Naive thymus-derived CD8-positive, alpha-beta T cell (primary cell): ENCODE measurements around the gene MAP4K4. TPM values are rescaled to one million over a fixed set of nuclear protein-coding genes. Genes with fewer than 3 reads are reported as not detected.

ENCODE experiments used
- ATAC-seq, 2 donors: fragments of 150-1000 bp; cut with Tn5 transposase in 1 of 2; sonication (Bioruptor Pico), chemical (Tn5 transposase) in 1 of 2; 1 replicate in 1 of 2; 2 replicates in 1 of 2; pipeline ENCODE4 v1.10.0; 2021; ENCODE audit warnings: mild to moderate bottlenecking in 2 of 2, moderate library complexity in 2 of 2
- POLR2A ChIA-PET: fragments of 350-600 bp; sonication (Branson Sonifier 250); formaldehyde crosslinking; loops from one replicate; lab custom pipeline; 2021; ENCODE audit warnings: antibody characterized with exemption; lab: Charles Lee
- DNase-seq, 10 donors: peaks; one replicate each; pipeline versions ENCODE4 v3.0.0 to v3.0.0-alpha.2; 2020 to 2022
- H3K27ac Mint-ChIP-seq, 10 donors: one replicate each; pipeline ENCODE4 v1.8.0; 2020 to 2022; ENCODE audit warnings: mild to moderate bottlenecking in 10 of 10, mixed read lengths in 10 of 10, moderate library complexity in 4 of 10, inconsistent platforms in 1 of 10
- H3K27me3 Mint-ChIP-seq, 5 donors: one replicate each; pipeline ENCODE4 v1.8.0; 2021 to 2022; ENCODE audit warnings: mixed read lengths in 5 of 5
- H3K36me3 Mint-ChIP-seq, 3 donors: one replicate each; pipeline ENCODE4 v1.8.0; 2020 to 2022; ENCODE audit warnings: mixed read lengths in 3 of 3, mild to moderate bottlenecking in 2 of 3, inconsistent platforms in 1 of 3
- H3K4me1 Mint-ChIP-seq, 4 donors: one replicate each; pipeline ENCODE4 v1.8.0; 2021 to 2022; ENCODE audit warnings: mixed read lengths in 4 of 4
- H3K4me3 Mint-ChIP-seq, 10 donors: one replicate each; pipeline ENCODE4 v1.8.0; 2020 to 2022; ENCODE audit warnings: mild to moderate bottlenecking in 10 of 10, mixed read lengths in 10 of 10, moderate library complexity in 6 of 10, inconsistent platforms in 1 of 10
- H3K9me3 Mint-ChIP-seq, 9 donors: one replicate each; pipeline ENCODE4 v1.8.0; 2020 to 2022; ENCODE audit warnings: mixed read lengths in 9 of 9, mild to moderate bottlenecking in 3 of 9, inconsistent platforms in 1 of 9, moderate library complexity in 1 of 9
- polyA plus RNA-seq, 3 donors: library from polyadenylated mRNA; unstranded; fragments of 300-500 nt; fragmentation: Illumina TruSeq; gene quantifications; one replicate each; pipeline ENCODE4 v1.2.3, GENCODE V29; 2021
- total RNA-seq, 8 experiments: library from RNA in 2 of 8; stranded (reverse) in 2 of 8; gene quantifications; one replicate each; pipeline ENCODE4 v1.2.3 and lab custom pipeline; 2021 to 2026

MAP4K4 gene
- total and polyA plus RNA-seq, 5 experiments from 2014 or later, result 9.5 to 122 (median 26.6) TPM

DNA sequence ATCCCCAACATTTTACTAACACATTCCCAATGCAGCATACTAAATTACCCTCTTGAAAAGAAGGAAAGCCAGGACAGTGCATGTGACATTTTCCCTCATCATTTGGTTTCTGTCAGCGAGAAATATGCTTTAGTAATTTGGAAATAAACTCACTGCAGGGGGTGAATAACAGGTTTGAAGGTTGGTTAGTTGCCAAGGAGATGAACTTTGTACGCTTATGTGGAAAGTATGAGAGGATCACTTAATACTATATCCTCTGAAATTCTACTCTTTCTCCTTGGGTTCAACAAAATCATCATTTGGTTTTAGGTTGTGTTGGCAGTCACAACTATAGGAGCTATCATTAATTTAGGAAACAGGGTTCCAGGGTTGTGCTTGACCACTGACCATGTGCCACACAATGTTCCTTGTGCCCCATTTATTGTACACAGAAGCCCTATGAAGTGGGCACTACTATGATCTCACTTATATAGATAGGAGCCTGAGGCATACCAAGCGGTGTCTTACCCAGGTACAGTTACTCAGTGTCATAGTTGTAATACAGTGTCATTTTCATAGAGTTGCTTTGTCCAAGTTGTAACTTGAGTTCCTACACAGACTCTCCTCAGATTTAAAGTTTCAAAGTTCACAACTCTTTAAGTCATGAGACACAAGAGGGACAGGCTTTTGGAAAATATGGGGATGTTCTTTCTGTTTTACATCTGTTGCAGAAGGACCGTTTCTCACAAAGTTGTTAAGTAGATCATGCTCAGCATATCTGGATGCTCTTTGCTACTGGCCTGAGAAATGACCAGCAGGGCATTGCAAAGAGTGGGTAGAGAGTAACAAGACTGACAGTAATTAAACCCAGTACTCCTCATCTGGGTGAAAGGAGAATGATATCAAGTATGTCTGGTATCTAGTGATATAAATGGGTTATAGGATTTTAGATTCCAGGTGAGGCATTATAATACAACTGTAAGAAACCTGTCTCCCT, 91.8 kb downstream of the MAP4K4 start:
- DNase-seq (no peak), ATAC-seq (no peak)
- Mint-ChIP-seq H3K27me3 (no peaks in the 10 kb centered on the region), H3K9me3 (no peaks in the 10 kb centered on the region), H3K27ac (peak overlapping the region in 9 of 10 donors; percentile 28 to 82 (median 47)), H3K36me3 (peaks cover 7 to 34% (median 10%) of the 10 kb centered on the region in 3 donors), H3K4me1 (peaks cover 43 to 89% (median 76%) of the 10 kb centered on the region in 4 donors), H3K4me3 (no peak overlapping the region)
- POLR2A ChIA-PET, result no interaction called here

DNA sequence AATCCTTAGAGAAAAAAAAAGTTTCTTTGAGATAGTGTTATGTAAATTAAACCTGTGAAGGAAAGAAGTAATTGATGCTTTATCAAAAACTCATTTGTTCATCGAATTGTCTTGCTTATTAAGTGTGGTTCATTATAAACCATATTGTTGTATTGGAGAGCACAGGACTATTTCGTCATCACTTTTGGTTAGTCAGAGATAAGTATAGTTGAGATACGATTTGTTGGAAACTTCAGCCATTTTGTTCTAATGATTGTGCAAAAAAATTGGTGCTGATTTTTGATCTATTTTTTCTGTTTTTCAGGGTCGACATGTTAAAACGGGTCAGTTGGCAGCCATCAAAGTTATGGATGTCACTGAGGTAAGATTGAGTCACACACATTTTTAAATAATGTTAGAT, 92.9 kb downstream of the MAP4K4 start:
- ATAC-seq (no peak), DNase-seq (no peak)
- peaks cover 41 to 88% (median 77%) of the 10 kb centered on the region in 4 donors for H3K4me1 Mint-ChIP-seq
- peak overlapping the region in 1 of 10 donors; percentile 82 for H3K27ac Mint-ChIP-seq
- H3K27me3 Mint-ChIP-seq, result no peaks in the 10 kb centered on the region
- POLR2A ChIA-PET, result no interaction called here
- no peak overlapping the region for H3K4me3 Mint-ChIP-seq
- peaks cover 7 to 37% (median 10%) of the 10 kb centered on the region in 3 donors for H3K36me3 Mint-ChIP-seq
- H3K9me3 Mint-ChIP-seq, result no peaks in the 10 kb centered on the region

DNA sequence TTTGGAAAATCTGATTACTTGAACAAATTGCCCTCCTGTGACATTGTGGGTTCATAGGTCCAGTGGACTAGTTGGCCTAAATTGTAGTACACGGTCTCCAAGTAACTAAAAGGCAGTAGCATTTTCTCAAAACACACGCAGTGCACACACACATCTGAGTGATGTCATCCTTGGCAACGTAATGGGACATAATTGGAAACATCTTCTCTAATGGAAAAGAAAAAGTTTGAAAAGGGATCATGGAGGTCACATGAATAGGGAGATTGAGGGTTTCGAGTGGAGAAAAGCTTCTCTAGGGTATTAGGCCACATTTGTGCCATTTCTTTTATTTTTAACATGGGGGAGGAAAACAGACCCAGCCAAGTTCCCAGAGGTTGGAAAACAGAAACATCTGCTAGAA, 93.3 kb downstream of the MAP4K4 start:
- ATAC-seq (no peak), DNase-seq (no peak)
- peak overlapping the region in 1 of 10 donors; percentile 1 for H3K27ac Mint-ChIP-seq
- H3K4me1 Mint-ChIP-seq, result peaks cover 42 to 88% (median 78%) of the 10 kb centered on the region in 4 donors
- POLR2A ChIA-PET, result no interaction called here
- peaks cover 7 to 38% (median 10%) of the 10 kb centered on the region in 3 donors for H3K36me3 Mint-ChIP-seq
- no peaks in the 10 kb centered on the region for H3K27me3 Mint-ChIP-seq
- no peaks in the 10 kb centered on the region for H3K9me3 Mint-ChIP-seq
- H3K4me3 Mint-ChIP-seq, result no peak overlapping the region

DNA sequence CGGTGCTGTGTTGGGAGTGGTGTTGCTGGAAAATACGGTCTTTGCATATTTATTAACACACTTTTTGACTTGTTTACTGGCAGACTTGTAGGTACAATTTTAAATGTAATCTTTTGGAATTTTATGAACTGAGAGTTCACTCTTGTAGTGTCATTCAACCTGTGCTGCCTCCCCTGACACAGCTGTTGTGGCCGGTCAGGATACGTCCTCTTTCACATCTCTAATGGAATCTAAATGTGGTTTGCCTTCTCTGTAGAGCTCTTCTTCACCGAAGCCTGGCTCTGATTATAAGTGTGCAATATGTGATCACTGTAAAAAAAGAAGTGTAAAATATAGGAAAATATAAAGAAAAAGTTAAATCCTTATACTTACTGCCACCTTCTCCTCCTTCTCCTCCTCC, 94.7 kb downstream of the MAP4K4 start:
- no peak for ATAC-seq
- no peak overlapping the region for H3K4me3 Mint-ChIP-seq

DNA sequence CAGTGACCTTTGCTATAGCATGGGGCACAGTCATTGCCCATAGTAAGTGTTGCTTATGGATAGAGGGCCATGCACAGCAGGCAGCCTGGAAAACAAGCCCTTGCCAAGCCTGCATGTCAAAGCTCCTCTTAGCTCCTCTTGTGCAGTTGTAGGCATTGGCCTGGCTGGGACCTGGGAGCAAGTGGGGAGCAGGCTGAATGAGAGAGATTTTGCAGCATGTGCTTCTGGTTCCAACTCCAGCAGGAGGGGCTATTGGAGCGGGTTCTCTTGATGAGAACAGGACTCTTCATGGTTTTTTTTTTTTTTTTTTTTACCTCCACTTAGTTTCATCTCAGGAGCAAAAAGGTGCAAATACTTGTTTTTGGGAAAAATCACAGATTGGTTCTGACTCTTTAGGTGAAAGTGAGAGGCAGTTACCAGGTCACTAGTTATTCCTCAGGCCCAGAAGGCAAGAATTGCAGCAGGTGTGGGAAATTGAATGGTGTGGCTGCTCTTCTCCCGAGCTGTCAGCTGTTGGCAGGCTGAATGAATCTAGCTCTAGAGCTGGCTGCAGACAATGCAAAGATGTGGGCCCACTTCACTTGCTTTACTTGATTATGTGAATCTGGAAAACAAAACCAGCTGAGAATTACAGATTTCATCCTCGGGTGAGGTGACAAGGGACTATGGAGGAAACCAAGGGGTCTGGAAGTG, 95.9 kb downstream of the MAP4K4 start:
- peak in 1 of 10 donors; percentile 64 for DNase-seq
- Mint-ChIP-seq H3K4me3 (peak overlapping the region in 1 of 10 donors; percentile 4), H3K4me1 (peaks cover 39 to 84% (median 72%) of the 10 kb centered on the region in 4 donors), H3K27me3 (no peaks in the 10 kb centered on the region), H3K36me3 (peaks cover 7 to 38% (median 10%) of the 10 kb centered on the region in 3 donors), H3K9me3 (no peaks in the 10 kb centered on the region), H3K27ac (peak overlapping the region in 8 of 10 donors; percentile 1 to 70 (median 38))
- peak in 1 of 2 donors; percentile 44 for ATAC-seq
- POLR2A ChIA-PET, result no interaction called here

More for the DNA sequence above, 94.7 kb downstream of the MAP4K4 start:
- POLR2A ChIA-PET, result interaction anchor here (0.5 kb wide), 1 partner anchor 76 kb away, joined by 4 read pairs; no protein-coding TSS in a partner anchor
- Mint-ChIP-seq H3K9me3 (no peaks in the 10 kb centered on the region), H3K4me1 (peaks cover 43 to 88% (median 79%) of the 10 kb centered on the region in 4 donors), H3K27ac (peak overlapping the region in 3 of 10 donors; percentile 15 to 66 (median 18)), H3K36me3 (peaks cover 7 to 38% (median 10%) of the 10 kb centered on the region in 3 donors), H3K27me3 (no peaks in the 10 kb centered on the region)
- no peak for DNase-seq

DNA sequence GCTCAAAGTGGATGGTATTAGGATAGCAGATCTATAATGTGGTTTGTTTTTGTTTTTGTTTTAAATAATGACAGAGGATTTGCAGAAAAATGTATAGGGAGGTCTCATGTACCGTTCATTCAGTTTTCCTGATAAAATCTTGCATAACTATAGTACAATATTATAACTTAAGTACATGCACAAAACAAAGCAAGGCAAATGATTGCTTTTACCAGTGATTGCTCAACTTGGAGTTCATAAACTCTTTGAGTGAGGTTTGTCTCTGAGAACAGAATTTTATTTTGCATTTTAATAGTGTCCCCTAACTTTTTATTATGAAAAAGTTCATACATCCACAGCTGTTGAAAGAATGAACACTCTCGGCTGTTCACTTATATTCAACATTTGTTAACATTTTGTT, 96.6 kb downstream of the MAP4K4 start:
- H3K27ac Mint-ChIP-seq, result peak overlapping the region in 5 of 10 donors; percentile 1 to 50 (median 38)
- H3K9me3 Mint-ChIP-seq, result no peaks in the 10 kb centered on the region
- POLR2A ChIA-PET, result no interaction called here
- peak overlapping the region in 2 of 10 donors; percentile 4 to 11 for H3K4me3 Mint-ChIP-seq
- ATAC-seq (no peak), DNase-seq (no peak)
- peaks cover 7 to 39% (median 10%) of the 10 kb centered on the region in 3 donors for H3K36me3 Mint-ChIP-seq
- no peaks in the 10 kb centered on the region for H3K27me3 Mint-ChIP-seq
- H3K4me1 Mint-ChIP-seq, result peaks cover 37 to 79% (median 71%) of the 10 kb centered on the region in 4 donors

DNA sequence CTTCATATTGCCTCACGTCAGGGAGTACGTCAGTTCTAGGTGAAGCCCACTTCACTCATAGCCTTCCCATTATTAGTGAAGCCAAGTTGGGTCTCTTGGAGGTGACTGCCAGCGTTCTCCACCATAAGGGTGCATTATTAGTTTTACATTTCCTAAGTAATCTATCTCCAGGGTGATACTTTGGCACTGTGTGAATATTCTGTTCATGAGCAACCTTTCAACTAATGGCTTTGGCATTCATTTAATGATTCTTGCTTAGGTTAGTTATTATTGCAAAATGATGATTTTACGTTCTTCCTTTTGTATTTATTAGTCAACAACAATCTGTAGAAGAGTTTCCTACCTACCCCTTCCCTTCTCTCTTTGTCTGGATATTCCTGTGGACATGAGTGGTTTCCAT, 97.5 kb downstream of the MAP4K4 start:
- Mint-ChIP-seq H3K27me3 (no peaks in the 10 kb centered on the region), H3K27ac (peak overlapping the region in 1 of 10 donors; percentile 39), H3K4me3 (peak overlapping the region in 1 of 10 donors; percentile 34), H3K36me3 (peaks cover 7 to 45% (median 10%) of the 10 kb centered on the region in 3 donors), H3K4me1 (peaks cover 42 to 79% (median 72%) of the 10 kb centered on the region in 4 donors), H3K9me3 (no peaks in the 10 kb centered on the region)
- DNase-seq (no peak), ATAC-seq (no peak)
- POLR2A ChIA-PET, result no interaction called here

DNA sequence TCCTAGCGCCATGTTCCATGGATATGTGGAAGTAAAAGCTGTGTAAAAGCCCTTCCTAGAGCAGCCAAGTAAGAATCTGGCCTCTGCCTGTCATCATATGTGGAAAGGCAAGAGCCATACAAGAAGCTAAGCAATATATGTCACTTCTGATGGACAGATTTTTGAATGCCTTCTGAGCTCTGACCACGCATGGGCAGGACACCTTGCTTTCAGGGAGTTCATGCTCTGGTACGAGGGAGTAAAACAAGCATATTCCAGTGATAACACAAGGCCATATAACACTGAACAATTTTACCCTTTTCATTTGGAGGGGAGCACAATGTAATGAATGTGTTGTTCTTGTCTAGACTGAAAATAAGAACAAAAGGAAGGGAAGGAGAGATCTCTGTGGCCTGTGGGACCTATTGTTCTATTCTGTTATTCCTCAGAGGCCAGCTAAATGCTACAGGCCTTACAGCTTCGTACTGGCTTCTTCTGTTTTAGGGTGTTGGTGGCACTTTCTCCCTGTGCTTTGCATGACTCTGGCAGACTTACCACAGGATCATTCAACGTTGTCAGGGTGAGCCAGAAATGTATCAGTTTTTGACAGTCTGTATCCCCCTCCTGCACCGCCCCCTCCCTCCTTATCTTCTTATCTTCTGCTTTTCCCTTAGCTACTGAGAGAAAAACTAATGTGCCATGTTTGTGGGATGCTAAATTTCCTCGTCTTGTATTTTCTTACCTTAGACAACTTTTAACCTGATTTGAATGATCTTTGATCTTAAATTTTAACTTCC, 99.5 kb downstream of the MAP4K4 start:
- POLR2A ChIA-PET, result interaction anchor here (0.6 kb wide), 1 partner anchor 8 kb away, joined by 4 read pairs; no protein-coding TSS in a partner anchor
- peak overlapping the region; percentile 10 to 85 (median 48) for H3K27ac Mint-ChIP-seq

DNA sequence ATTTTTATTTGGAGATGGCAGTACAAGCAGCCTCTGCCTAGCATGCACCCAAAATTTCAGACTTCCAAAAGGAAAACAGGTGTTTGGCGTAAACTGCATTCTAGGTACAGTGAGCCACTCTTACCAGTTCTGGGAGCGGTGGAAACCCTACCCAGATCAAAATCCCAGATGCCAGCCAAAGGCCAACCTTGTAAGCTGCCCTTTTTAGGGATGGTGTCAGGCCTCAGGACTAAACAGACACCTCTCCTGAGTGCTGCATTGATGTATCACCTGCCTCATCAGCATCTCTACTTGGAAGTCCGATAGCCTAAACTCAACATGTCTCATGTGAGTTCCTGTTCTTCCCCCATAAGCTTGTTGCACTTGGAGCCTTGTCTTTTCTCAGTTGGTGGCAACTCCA, 104.0 kb downstream of the MAP4K4 start:
- no peak overlapping the region for H3K4me3 Mint-ChIP-seq
- DNase-seq (no peak), ATAC-seq (no peak)
- H3K36me3 Mint-ChIP-seq, result peaks cover 0 to 26% (median 3%) of the 10 kb centered on the region in 3 donors
- H3K9me3 Mint-ChIP-seq, result no peaks in the 10 kb centered on the region
- peak overlapping the region in 4 of 10 donors; percentile 23 to 69 (median 44) for H3K27ac Mint-ChIP-seq
- POLR2A ChIA-PET, result no interaction called here
- H3K27me3 Mint-ChIP-seq, result no peaks in the 10 kb centered on the region
- peaks cover 53 to 81% (median 79%) of the 10 kb centered on the region in 4 donors for H3K4me1 Mint-ChIP-seq

More for the DNA sequence above, 99.5 kb downstream of the MAP4K4 start:
- Mint-ChIP-seq H3K4me3 (peak overlapping the region in 2 of 10 donors; percentile 22 to 45), H3K27me3 (no peaks in the 10 kb centered on the region), H3K4me1 (peaks cover 42 to 78% (median 73%) of the 10 kb centered on the region in 4 donors), H3K9me3 (no peaks in the 10 kb centered on the region), H3K36me3 (peaks cover 0 to 36% (median 2%) of the 10 kb centered on the region in 3 donors)
- ATAC-seq, result peak in 1 of 2 donors; percentile 49
- DNase-seq, result no peak

DNA sequence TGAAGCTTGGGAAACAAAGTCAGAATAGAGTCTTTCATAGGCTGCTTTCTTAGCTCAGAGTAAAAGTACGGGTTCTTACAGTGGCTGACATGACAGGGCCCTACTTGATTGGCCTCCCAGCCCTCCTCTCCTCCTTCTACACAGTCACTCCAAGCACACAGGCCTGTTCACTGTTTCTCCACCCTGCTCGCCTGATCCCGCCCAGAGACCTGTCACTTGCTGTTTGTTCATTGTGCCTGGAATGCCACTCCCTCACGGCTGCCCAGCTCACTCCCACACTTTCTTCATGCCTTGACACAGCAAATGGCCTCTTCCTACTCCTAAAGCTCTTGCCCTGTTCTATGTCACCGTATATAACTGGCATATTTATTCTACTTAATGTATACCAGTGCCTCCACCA, 104.8 kb downstream of the MAP4K4 start:
- Mint-ChIP-seq H3K27ac (peak overlapping the region in 9 of 10 donors; percentile 4 to 78 (median 42)), H3K27me3 (no peaks in the 10 kb centered on the region), H3K4me1 (peaks cover 47 to 79% (median 78%) of the 10 kb centered on the region in 4 donors), H3K36me3 (peaks cover 0 to 26% (median 7%) of the 10 kb centered on the region in 3 donors), H3K9me3 (no peaks in the 10 kb centered on the region), H3K4me3 (peak overlapping the region in 1 of 10 donors; percentile 1)
- DNase-seq (no peak), ATAC-seq (no peak)
- POLR2A ChIA-PET, result no interaction called here

DNA sequence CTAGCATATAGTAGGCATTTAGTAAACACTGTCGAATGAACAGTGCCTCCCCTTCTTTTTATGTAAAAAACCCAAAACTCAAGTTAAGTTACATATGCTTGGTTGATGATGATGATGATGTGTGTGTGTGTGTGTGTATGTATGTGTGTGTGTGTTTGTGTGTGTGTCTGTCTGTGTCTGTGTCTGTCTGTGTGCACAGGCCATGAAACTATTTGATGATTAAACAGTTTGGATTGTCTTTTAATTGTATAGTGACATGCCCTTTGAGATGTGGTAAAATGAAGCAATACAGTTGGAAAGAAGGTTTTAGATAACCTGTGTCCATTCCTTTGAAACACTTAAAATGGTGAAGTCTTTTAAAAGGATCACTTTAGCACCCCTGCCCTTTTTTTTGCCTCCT, 105.6 kb downstream of the MAP4K4 start:
- Mint-ChIP-seq H3K9me3 (no peaks in the 10 kb centered on the region), H3K4me3 (no peak overlapping the region), H3K36me3 (peaks cover 0 to 26% (median 11%) of the 10 kb centered on the region in 3 donors), H3K27me3 (no peaks in the 10 kb centered on the region), H3K27ac (peak overlapping the region in 7 of 10 donors; percentile 7 to 72 (median 56)), H3K4me1 (peaks cover 48 to 85% (median 83%) of the 10 kb centered on the region in 4 donors)
- POLR2A ChIA-PET, result no interaction called here
- ATAC-seq, result no peak
- DNase-seq, result no peak
